ENCODE results near the gene NR2F1.

DNA sequence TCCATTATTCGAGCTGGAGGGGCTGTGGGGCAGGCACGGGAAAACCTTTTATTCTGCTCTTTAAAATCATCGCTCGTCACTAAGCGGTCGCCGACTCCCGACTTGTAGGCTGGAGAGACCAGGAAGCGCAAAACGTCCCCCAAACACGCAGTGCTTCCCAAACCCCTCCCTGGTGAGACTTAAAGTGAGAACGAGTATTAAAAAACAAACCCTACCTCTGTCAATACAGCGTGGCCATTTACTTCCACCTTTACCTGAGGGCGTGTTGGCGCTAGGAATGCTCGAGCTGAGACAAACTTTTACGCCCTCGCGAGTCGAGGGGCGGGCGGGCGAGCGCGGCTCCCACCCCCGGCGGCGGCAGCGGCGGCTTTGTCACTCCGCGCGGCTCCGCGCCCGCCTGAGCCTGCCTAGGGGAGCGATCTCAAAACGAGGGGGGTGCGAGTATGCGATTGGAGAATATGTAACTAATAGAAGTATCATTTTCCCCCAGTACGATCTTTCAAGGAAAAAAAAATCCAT, 2.0 kb upstream of the NR2F1 start, which contains the start of gene NR2F1-AS1:
- TF ChIP-seq SP1 (IDR thresholded peaks at IDR 0.05) = no peak
- no peak for TF ChIP-seq FOXK2 (IDR thresholded peaks at IDR 0.05)
- no peak for TF ChIP-seq BHLHE40 (IDR thresholded peaks at IDR 0.05; ENCODE audit: borderline replicate concordance)
- no peak for TF ChIP-seq NFRKB (IDR thresholded peaks at IDR 0.05)
- no peak for TF ChIP-seq ELF4 (IDR thresholded peaks at IDR 0.05)
- TF ChIP-seq HDGF (IDR thresholded peaks at IDR 0.05; ENCODE audit: borderline replicate concordance) = no peak
- no peak for TF ChIP-seq SUZ12 (IDR thresholded peaks at IDR 0.05)
- TF ChIP-seq FOXM1 (IDR thresholded peaks at IDR 0.05; ENCODE audit: borderline replicate concordance) = no peak
- no peak for TF ChIP-seq FOXA1 (IDR thresholded peaks at IDR 0.05)
- TF ChIP-seq, protein P1, sequence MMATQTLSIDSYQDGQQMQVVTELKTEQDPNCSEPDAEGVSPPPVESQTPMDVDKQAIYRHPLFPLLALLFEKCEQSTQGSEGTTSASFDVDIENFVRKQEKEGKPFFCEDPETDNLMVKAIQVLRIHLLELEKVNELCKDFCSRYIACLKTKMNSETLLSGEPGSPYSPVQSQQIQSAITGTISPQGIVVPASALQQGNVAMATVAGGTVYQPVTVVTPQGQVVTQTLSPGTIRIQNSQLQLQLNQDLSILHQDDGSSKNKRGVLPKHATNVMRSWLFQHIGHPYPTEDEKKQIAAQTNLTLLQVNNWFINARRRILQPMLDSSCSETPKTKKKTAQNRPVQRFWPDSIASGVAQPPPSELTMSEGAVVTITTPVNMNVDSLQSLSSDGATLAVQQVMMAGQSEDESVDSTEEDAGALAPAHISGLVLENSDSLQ (IDR thresholded peaks at IDR 0.05) = no peak
- TF ChIP-seq CTBP1 (IDR thresholded peaks at IDR 0.05; ENCODE audit: borderline replicate concordance) = no peak
- TF ChIP-seq TARDBP (IDR thresholded peaks at IDR 0.05) = no peak
- TF ChIP-seq ARNT (IDR thresholded peaks at IDR 0.05) = no peak
